GM19397 (cell line): Measurements from ENCODE around the gene VPS52.
"Not testable (repeated sequence)": the region's sequence is repeated elsewhere in the genome, so short reads cannot be mapped to it uniquely, and the experiment has no call there.

Experiments used
- ATAC-seq: cut with Tn5 transposase; IDR thresholded peaks from one replicate; pipeline ENCODE4 v1.9.1; 2021; ENCODE audit warnings: mild to moderate bottlenecking, moderate library complexity; ENCODE audit not compliant: unreplicated experiment

VPS52 gene

GRCh38 chr6:33251395-33252012 lies 20.2 kb downstream of the VPS52 start:
- ATAC-seq: no peak

DNA sequence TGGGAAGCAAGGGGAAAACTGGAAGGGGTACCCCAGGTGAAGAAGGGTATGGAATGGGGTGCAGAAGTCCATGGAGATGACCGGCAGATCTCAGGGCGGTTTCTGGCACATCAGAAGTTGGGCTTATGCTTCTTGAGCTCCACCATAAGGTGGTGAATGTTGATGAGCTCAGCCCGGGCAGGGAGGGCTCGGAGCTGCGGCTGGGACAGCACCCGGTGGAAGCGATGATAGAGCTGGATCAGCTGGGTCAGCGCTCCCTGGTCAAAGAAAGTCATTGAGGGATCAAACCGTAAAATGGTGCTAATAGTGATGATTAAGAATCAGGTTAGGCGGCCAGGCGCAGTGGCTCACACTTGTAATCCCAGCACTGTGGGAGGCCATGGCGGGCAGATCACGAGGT lies 20.9 kb downstream of the VPS52 start:
- no peak for ATAC-seq

- peak; percentile 5 for ATAC-seq
Observed at GRCh38 chr6:33249732-33250630, 21.7 kb downstream of the VPS52 start.

GRCh38 chr6:33248932-33249731 lies 22.5 kb downstream of the VPS52 start:
- peak; percentile 83 for ATAC-seq

GRCh38 chr6:33248643-33248931 lies 23.1 kb downstream of the VPS52 start:
- ATAC-seq: peak; percentile 6

DNA sequence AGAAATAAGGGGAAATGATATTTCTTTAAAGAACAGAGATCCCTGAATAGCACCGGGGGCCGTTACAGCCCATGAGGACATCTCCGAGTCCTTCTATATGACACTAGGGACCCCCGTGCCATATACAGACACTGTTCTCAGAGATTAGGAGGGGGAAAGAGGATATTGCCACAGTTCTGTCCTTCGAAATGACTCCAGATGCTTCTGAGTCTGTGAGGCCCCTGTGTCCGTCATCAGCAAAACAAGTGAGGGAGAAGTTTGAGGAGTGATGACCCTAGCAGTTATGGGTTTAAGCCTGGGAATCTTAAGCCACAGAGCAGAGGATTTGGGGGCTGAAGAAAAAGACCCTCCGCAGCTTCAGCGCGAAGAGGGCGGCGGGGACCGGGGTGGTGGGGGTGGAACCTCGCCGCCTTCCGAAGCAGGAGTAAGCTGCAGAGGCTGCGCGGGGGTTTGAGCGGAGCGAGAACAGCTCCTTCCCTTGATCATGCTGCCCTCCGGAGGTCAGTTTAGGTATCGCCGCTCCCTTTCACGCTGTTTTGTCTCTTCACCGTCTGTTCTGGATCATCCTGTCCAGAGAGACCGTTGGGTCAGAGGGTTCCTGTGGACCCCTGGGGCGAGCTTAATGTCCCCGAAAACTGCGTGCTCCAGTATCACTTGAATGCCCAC lies 23.6 kb downstream of the VPS52 start:
- ATAC-seq: peak; percentile 28

DNA sequence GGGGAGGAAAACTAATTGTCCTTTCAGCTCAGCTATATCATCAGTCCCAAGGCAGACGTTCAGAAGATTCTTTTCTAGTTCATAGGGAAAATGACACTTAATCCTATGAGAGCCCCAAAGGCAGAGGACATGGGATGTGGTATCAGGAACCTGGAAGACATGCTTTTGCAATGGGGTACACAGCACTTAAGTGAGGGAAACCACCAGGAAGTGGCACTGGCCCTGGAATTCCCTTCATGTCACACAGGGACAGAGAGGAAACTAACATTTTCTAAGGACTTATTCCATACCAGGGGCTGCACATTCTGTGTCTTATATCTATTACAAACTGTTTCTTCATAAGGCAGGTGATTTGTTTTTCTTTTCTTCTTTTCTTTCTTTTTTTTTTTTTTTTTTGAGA lies 28.2 kb downstream of the VPS52 start:
- no peak for ATAC-seq

DNA sequence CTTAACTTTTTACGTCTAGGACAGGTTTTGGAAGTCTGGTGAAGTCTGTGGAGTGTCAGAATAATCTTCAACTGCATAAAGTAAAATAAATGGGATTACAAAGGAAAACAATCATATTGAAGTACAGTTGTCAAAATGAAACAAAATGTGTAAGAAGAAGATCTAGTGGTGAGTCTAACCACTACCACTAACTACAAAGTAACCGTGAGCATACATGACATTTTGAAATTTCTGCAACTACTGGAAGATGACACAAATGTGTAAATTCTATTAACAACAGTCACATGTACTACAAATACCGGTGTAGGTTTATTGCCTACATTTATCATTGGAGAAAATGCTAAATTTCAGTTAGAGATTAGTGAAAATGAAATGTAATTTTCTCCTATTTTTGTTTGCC lies 29.7 kb downstream of the VPS52 start:
- ATAC-seq: no peak

DNA sequence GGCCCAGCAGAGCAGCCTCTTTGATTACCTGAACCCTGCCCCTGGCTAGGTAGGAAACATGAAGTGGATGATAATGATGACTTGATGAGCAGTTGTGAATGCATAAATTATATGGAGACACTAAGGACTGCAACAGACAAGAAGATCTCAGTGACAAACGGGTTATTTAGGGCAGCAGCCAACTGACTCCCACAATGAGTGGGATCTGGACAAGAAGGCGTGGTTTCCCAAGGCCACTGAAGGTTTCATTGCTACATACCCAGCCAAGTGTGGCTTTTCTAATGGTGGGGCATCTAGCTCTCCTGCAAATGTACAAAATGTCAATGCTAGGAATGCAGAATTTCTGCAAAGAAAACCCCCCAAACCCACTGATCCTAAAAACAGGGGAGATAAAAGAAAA lies 33.9 kb downstream of the VPS52 start:
- ATAC-seq: no peak

DNA sequence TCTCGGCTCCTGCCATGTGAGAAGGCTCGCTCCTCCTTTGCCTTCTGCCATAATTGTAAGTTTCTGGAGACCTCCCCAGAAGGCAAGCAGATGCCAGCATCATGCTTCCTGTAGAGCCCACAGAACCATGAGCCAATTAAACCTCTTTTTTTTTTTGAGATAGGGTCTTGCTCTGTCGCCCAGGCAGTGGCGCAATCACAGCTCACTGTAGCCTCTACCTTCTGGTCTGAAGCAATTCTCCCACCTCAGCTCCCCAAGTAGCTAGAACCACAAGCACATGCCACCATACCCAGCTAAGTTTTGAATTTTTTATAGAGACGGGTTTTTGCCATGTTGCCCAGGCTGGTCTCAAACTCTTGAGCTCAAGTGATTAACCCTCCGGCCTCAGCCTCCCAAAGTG lies 34.8 kb downstream of the VPS52 start:
- no peak for ATAC-seq

- no peak for ATAC-seq
Observed at GRCh38 chr6:33236328-33236727, 35.3 kb downstream of the VPS52 start.

DNA sequence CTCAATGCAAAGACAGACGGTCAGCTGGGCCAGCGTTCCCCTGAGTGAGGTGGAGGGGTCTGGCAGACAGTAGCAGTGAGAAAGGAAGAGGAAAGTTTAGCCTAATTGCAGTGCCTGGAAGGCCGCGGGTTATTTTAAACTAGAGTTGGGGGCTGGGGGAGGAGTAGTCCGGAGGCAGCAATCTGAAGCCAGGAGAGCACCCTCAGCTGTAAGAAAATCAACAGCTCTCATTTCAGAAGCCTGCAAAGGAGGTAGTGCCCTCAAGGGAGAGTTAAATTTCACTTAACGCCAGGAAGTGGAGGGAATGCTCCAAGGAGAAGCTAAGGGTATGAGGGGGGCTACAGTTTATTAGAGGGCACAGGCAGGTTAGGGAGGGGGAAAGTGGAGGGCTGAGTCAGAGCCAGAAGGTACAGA lies 36.4 kb downstream of the VPS52 start:
- ATAC-seq: no peak

DNA sequence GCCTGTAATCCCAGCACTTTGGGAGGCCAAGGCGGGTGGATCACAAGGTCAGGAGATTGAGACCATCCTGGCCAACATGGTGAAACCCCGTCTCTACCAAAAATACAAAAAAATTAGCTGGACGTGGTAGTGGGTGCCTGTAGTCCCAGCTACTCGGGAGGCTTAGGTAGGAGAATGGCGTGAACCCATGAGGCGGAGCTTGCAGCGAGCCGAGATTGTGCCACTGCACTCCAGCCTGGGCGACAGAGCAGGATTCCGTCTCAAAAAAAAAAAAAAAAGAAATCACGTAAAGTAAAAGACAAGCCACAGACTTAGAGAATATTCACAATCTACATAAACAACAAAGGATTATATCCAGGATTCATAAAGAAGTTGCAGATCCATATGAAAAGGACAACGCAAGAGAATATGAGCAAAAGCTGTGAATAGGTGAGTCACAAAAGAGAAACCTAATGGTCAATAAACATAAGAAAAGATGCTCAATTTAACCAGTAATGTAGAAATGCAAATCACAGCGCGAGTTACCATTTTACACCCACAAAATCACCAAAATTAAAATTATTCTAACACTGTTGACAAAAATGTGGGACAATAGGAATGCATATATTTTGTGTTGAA lies 45.1 kb downstream of the VPS52 start:
- not testable (repeated sequence) for ATAC-seq

DNA sequence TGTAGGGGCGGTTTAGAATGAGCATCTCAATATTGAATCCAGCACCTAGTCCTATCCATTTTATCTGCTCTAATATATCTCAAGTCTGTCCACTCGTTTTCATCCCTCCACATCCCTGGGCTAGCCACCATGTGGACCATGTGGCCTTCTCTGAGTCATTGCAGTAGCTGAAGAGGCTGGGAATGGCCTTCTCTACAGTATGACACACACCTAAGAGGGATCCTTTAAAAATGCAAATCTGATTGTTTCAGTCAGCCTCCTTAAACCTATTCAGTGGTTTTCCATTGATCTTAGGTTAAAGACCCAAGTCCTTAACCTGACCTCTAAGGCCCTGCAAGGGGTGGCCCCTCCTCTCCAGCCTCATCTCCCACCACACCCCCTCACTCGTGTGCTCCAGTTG lies 54.0 kb downstream of the VPS52 start:
- ATAC-seq: no peak

- ATAC-seq: no peak
Observed at GRCh38 chr6:33217246-33217645, 54.4 kb downstream of the VPS52 start.

GRCh38 chr6:33216117-33216649 lies 55.5 kb downstream of the VPS52 start:
- ATAC-seq: no peak

DNA sequence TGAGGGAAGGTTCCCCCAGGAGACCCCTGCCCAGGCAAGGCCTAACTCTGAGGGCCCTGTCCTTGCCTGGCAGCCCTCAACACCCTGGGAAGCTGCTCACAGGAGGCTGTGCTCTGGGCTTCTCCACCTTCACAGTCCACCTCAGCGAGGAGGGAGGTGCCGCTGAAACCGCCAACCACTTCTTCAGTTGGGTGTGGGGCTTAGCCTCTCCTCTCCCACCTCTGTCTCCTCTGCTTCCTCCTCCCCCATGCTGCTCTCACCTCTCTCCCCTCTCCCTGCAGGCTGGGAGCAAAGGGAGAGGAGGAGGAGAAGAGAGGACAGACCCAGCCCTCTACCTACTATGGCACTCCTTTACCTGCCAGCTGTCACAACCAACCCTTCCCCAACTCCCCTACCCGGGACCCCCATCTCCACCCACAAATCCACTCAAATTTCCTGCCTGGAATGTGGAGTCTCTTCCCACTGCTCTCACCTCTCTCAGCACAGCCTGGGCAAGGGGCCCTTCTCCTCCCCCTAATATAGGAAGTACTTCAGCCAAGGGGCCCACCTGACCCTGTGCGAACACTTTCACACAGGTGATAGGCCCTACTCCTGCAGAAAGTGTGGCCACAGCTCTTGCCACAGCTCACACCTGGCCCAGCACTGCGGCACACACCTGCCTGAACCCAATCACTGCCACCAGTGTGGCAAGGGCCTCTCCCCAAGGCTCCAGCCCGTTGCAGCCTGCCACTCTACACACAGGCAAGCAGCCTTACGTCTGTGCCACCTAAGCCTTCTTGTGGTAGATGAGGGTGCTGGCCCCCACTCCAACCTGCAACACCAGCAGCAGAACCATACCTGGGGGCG lies 56.2 kb downstream of the VPS52 start:
- ATAC-seq: no peak

DNA sequence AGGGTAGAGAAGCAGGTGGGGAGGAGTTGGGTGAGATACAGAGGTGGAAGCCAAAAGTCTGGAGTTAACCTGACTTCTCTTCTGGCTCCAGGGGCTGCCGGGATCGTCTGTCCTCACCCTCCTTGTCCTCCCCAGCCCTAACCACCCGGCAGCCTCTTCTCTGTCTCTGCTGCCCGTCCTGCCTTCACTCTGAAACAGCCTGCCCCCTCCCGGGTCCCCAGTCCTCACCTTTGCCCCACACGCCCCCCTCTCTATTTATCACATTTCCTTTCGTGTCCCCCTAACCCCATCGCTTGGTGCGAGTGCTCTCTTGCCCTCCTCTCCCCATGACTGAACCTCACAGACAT lies 57.7 kb downstream of the VPS52 start:
- ATAC-seq: no peak

GRCh38 chr6:33213166-33213988 lies 58.3 kb downstream of the VPS52 start:
- no peak for ATAC-seq
